HL-60 (cell line): ENCODE data around the gene NPB.
"Not testable (repeated sequence)": the region's sequence is repeated elsewhere in the genome, so short reads cannot be mapped to it uniquely, and the experiment has no call there.

Experiments
- DNase-seq, 2 experiments: peaks; one replicate each; pipeline ENCODE4 v3.0.0-alpha.2; 2010 to 2020; ENCODE audit warnings: low read depth in 1 of 2, low spot score in 1 of 2
- H3K27ac ChIP-seq: fragments of 250-450 bp; sonication (Bioruptor Pico); replicated peaks from 2 replicates; pipeline ENCODE4 v1.5.1; 2020; ENCODE audit warnings: mild to moderate bottlenecking, moderate library complexity
- H3K27me3 ChIP-seq: fragments of 250-450 bp; sonication (Bioruptor Pico); 2 replicates; pipeline ENCODE4 v1.5.1; 2021; ENCODE audit warnings: mild to moderate bottlenecking, moderate library complexity; ENCODE audit not compliant: insufficient read depth, poor library complexity, severe bottlenecking
- H3K4me3 ChIP-seq: replicated peaks from 2 replicates; pipeline ENCODE4 v1.5.1; 2011; ENCODE audit warnings: mild to moderate bottlenecking, control low read depth, low read length; ENCODE audit not compliant: insufficient read depth
- GABPA ChIP-seq: IDR thresholded peaks from 2 replicates; pipeline ENCODE4 v1.6.1; 2012; ENCODE audit warnings: low read depth
- POLR2AphosphoS5 ChIP-seq: IDR thresholded peaks from 2 replicates; pipeline ENCODE4 v1.6.1; 2012; ENCODE audit warnings: low read depth
- SPI1 ChIP-seq: IDR thresholded peaks from 2 replicates; pipeline ENCODE4 v1.6.1; 2012; ENCODE audit warnings: low read depth, mild to moderate bottlenecking, borderline replicate concordance
- TF ChIP-seq, protein P1 (sequence below): IDR thresholded peaks from one replicate; pipeline ENCODE4 v1.5.1; 2011; ENCODE audit warnings: low read length, control low read depth, inconsistent platforms; ENCODE audit not compliant: insufficient read depth
- TF ChIP-seq, protein P2 (sequence below): IDR thresholded peaks from 2 replicates; pipeline ENCODE4 v1.6.1; 2012; ENCODE audit warnings: low read depth; ENCODE audit not compliant: insufficient replicate concordance

The NPB gene

DNA sequence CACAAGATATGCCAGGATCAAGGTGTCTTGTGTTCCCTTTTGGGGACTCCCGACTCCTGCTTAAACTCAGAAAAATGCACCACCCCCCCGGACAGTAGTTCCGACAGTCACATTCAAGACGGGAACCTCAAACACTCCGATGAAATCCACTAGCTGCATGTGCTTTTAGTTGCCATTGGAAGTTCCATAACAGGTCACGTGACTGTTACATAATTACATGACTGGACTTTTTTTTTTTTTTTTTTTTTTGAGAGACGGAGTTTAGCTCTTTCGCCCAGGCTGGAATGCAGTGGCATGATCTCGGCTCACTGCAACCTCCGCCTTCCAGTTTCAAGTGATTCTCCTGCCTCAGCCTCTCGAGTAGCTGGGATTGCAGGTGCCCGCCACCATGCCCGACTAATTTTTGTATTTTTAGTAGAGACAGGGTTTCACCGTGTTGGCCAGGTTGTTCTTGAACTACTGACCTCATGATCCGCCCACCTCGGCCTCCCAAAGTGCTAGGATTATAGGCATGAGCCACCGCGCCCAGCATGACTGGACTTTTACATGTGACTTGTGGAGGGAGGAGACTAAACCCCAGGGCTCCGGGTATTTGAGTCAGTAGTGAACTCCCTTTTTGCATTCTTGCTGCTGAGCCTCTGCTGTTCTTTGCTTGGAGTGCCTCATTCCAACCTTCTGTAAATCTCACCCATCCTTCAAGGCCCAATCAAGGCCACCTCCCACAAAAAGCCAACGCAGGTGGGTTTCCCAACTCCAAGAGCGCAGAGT is 14.4 kb downstream of the NPB start:
- DNase-seq = no peak
- no peak for TF ChIP-seq POLR2AphosphoS5
- no peak for TF ChIP-seq SPI1
- TF ChIP-seq, protein P1, sequence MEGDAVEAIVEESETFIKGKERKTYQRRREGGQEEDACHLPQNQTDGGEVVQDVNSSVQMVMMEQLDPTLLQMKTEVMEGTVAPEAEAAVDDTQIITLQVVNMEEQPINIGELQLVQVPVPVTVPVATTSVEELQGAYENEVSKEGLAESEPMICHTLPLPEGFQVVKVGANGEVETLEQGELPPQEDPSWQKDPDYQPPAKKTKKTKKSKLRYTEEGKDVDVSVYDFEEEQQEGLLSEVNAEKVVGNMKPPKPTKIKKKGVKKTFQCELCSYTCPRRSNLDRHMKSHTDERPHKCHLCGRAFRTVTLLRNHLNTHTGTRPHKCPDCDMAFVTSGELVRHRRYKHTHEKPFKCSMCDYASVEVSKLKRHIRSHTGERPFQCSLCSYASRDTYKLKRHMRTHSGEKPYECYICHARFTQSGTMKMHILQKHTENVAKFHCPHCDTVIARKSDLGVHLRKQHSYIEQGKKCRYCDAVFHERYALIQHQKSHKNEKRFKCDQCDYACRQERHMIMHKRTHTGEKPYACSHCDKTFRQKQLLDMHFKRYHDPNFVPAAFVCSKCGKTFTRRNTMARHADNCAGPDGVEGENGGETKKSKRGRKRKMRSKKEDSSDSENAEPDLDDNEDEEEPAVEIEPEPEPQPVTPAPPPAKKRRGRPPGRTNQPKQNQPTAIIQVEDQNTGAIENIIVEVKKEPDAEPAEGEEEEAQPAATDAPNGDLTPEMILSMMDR = no peak
- TF ChIP-seq GABPA = no peak
- TF ChIP-seq, protein P2, sequence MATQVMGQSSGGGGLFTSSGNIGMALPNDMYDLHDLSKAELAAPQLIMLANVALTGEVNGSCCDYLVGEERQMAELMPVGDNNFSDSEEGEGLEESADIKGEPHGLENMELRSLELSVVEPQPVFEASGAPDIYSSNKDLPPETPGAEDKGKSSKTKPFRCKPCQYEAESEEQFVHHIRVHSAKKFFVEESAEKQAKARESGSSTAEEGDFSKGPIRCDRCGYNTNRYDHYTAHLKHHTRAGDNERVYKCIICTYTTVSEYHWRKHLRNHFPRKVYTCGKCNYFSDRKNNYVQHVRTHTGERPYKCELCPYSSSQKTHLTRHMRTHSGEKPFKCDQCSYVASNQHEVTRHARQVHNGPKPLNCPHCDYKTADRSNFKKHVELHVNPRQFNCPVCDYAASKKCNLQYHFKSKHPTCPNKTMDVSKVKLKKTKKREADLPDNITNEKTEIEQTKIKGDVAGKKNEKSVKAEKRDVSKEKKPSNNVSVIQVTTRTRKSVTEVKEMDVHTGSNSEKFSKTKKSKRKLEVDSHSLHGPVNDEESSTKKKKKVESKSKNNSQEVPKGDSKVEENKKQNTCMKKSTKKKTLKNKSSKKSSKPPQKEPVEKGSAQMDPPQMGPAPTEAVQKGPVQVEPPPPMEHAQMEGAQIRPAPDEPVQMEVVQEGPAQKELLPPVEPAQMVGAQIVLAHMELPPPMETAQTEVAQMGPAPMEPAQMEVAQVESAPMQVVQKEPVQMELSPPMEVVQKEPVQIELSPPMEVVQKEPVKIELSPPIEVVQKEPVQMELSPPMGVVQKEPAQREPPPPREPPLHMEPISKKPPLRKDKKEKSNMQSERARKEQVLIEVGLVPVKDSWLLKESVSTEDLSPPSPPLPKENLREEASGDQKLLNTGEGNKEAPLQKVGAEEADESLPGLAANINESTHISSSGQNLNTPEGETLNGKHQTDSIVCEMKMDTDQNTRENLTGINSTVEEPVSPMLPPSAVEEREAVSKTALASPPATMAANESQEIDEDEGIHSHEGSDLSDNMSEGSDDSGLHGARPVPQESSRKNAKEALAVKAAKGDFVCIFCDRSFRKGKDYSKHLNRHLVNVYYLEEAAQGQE = no peak
- H3K4me3 ChIP-seq = peak overlapping the region; percentile 53
- peak overlapping the region; percentile 51 for H3K27ac ChIP-seq
- no peaks in the 10 kb centered on the region for H3K27me3 ChIP-seq

DNA sequence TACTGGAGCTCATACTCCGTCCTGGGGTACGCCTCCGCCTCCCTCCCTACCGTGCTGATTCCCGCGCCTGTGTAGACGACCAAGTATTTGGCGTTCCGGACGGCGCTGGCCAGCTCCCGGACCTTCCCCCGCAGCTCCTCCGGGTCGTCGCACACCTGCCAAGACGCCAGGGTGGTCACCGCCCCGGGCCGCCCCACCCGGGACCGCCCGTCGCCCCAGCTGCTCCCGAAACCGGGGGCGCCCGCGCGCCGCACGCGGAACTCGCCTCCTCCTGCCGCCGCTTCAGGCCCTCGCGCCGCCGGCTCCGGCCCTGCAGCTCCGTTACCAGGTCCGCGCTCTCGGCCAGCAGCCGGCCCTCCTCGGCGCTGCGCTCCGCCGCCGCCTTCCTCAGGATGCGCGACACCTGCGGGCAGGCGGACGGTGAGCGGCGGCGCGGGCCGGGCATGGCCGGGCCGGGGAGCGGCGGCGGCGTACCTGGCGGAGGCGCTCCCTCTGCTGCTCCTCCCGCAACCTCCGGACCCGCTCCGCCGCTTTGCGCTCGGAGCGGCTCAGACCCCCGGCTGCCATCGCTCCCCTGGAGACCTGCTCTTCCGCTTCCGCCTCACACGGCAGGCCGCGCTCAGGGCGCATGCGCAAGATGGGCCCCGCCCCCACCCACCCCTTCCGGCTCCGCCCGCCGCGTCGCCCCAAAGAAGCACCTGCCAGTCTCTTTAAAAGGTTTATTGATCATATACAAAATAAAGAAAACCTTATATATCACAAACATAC is 15.7 kb downstream of the NPB start, which contains the start of gene SIRT7:
TSS of gene SIRT7 (minus strand) at position 612 of the 768 bp plus-strand sequence. CDS start at position 567, 45 bp downstream.
- Histone ChIP-seq H3K27ac (peak within 1 kb of the TSS; percentile 92), H3K4me3 (peak within 1 kb of the TSS; percentile 53), H3K27me3 (no peaks in the 10 kb centered on the region)
- DNase-seq = peak; percentile 72 to 80
- no peak for TF ChIP-seq SPI1
- TF ChIP-seq, protein P1 = no peak
- TF ChIP-seq, protein P2 = peak; percentile 40
- peak; percentile 60; the same call in 1 of the 2 replicates for TF ChIP-seq POLR2AphosphoS5
- no peak for TF ChIP-seq GABPA

DNA sequence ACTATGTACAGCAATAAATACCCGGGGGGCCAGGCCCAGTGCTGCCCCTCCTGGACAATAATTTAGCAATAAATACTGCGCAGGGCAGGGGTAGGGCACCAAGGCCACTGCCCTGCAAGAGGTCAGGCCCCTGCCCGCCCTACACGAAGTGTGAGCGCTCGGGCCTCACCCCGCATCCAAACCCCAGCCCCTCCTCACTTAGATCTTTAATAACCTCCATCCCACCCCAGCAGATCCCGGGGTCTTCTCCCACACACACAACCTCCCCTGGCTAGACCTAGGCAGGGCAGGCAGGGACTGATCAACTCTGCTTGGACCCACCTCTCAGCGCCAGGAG is 16.3 kb downstream of the NPB start:
- Histone ChIP-seq H3K4me3 (peak overlapping the region; percentile 53), H3K27ac (peak overlapping the region; percentile 92)
- DNase-seq, H3K27me3 ChIP-seq: not testable (repeated sequence)

DNA sequence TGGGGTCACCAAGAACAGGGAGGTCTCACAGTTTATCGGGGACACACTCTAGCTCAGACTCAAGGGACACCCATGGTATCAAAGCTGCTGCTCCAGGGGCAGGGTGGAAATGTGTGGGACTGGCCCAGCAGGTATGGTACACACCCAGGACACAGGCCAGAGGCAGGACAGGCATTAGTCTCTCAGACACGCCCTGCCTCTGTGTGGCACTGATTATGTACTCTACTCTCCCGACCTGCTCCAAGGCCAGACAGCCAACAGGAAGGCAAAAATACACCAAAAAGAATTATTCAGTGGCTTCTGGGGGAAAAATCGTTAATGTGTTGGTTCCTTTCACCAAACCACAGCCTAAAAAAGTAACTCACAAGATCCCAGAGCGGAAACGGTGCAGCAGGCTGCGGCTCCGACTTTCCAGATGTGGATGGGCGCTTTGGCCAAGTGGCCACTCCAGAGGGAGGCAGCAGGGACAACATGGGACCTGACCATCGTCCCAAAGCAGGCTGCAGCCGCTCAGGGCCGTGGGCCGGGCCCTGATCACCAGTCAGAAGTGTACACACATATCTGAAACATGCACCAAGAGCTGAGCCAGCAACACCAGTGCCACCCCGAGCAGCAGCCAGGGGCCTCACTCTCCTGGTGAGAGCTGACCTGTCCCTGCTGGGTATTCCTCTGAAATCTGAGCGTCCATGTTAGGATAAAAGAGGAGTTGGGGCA is 17.0 kb downstream of the NPB start:
- peak overlapping the region; percentile 53 for H3K4me3 ChIP-seq

More for the DNA sequence above, 17.0 kb downstream of the NPB start:
- Histone ChIP-seq H3K27ac (peak overlapping the region; percentile 92), H3K27me3 (no peaks in the 10 kb centered on the region)
- peak in 1 of 2 experiments; percentile 66 for DNase-seq
- TF ChIP-seq, protein P1 = no peak
- TF ChIP-seq GABPA (peak; percentile 70; the same call in 1 of the 2 replicates), POLR2AphosphoS5 (peak; percentile 54; the same call in 1 of the 2 replicates)
